Parathyroid adenoma (tissue), 2 donors: ENCODE results near the gene PIEZO1.

Source experiments
- H2AFZ ChIP-seq: fragments of 300-600 bp; sonication (generic); one replicate; pipeline ENCODE4 v1.7.0; 2017; ENCODE audit warnings: antibody characterized with exemption, mild to moderate bottlenecking
- H3K27ac ChIP-seq: fragments of 300-600 bp; sonication (generic); one replicate; pipeline ENCODE4 v1.7.0; 2017
- H3K27me3 ChIP-seq: fragments of 300-600 bp; sonication (generic); one replicate; pipeline ENCODE4 v1.7.0; 2017; ENCODE audit warnings: low read length; ENCODE audit not compliant: control insufficient read depth, insufficient read depth
- H3K36me3 ChIP-seq: fragments of 300-600 bp; sonication (generic); one replicate; pipeline ENCODE4 v1.7.0; 2017; ENCODE audit warnings: low read length; ENCODE audit not compliant: control insufficient read depth, insufficient read depth
- H3K4me1 ChIP-seq: fragments of 300-600 bp; sonication (generic); one replicate; pipeline ENCODE4 v1.7.0; 2017; ENCODE audit warnings: control low read depth
- H3K4me2 ChIP-seq: fragments of 300-600 bp; sonication (generic); one replicate; pipeline ENCODE4 v1.7.0; 2017; ENCODE audit warnings: low read length
- H3K4me3 ChIP-seq: fragments of 300-600 bp; sonication (generic); one replicate; pipeline ENCODE4 v1.7.0; 2017; ENCODE audit warnings: low read depth, low read length
- H3K79me2 ChIP-seq: fragments of 300-600 bp; sonication (generic); one replicate; pipeline ENCODE4 v1.7.0; 2017; ENCODE audit warnings: control low read depth
- H3K9ac ChIP-seq: fragments of 300-600 bp; sonication (generic); one replicate; pipeline ENCODE4 v1.7.0; 2017; ENCODE audit warnings: mild to moderate bottlenecking
- H3K9me3 ChIP-seq: fragments of 300-600 bp; sonication (generic); one replicate; pipeline ENCODE4 v1.7.0; 2017; ENCODE audit warnings: low read length; ENCODE audit not compliant: control insufficient read depth
- CTCF ChIP-seq: fragments of 300-600 bp; sonication (generic); IDR thresholded peaks from one replicate; pipeline ENCODE4 v1.7.0; 2017; ENCODE audit warnings: antibody characterized with exemption, mild to moderate bottlenecking
- donor health status: primary hyperparathyroidism.

Gene PIEZO1

GRCh38 chr16:88712362-88712979 is 72.5 kb downstream of the PIEZO1 start:
- TF ChIP-seq CTCF: no peak
- no peak overlapping the region for H3K4me3 ChIP-seq
- peaks cover 5% of the 10 kb centered on the region for H3K79me2 ChIP-seq
- no peaks in the 10 kb centered on the region for H3K27me3 ChIP-seq
- no peaks in the 10 kb centered on the region for H3K36me3 ChIP-seq
- no peak overlapping the region for H3K4me2 ChIP-seq
- H3K9ac ChIP-seq: no peak overlapping the region
- peaks cover under 1% of the 10 kb centered on the region for H3K4me1 ChIP-seq
- H3K9me3 ChIP-seq: no peaks in the 10 kb centered on the region
- no peak overlapping the region for H2AFZ ChIP-seq
- no peak overlapping the region for H3K27ac ChIP-seq

- no peak overlapping the region for H3K9ac ChIP-seq
- no peaks in the 10 kb centered on the region for H3K9me3 ChIP-seq
- H3K4me3 ChIP-seq: no peak overlapping the region
- TF ChIP-seq CTCF: no peak
- no peak overlapping the region for H2AFZ ChIP-seq
- H3K27ac ChIP-seq: no peak overlapping the region
- no peaks in the 10 kb centered on the region for H3K36me3 ChIP-seq
- no peak overlapping the region for H3K4me2 ChIP-seq
- H3K27me3 ChIP-seq: no peaks in the 10 kb centered on the region
- H3K4me1 ChIP-seq: peaks cover 6% of the 10 kb centered on the region
- H3K79me2 ChIP-seq: peaks cover 5% of the 10 kb centered on the region
Observed at GRCh38 chr16:88711750-88712340, 73.2 kb downstream of the PIEZO1 start.

GRCh38 chr16:88710556-88710955 is 74.5 kb downstream of the PIEZO1 start:
- no peak for TF ChIP-seq CTCF
- no peak overlapping the region for H2AFZ ChIP-seq
- H3K27ac ChIP-seq: no peak overlapping the region

GRCh38 chr16:88706965-88707826 is 77.8 kb downstream of the PIEZO1 start:
- TF ChIP-seq CTCF: no peak
- Histone ChIP-seq H3K27me3 (no peaks in the 10 kb centered on the region), H3K9me3 (no peaks in the 10 kb centered on the region), H3K36me3 (no peaks in the 10 kb centered on the region), H3K9ac (peak overlapping the region; percentile 64), H3K79me2 (peaks cover 18% of the 10 kb centered on the region), H3K4me2 (peak overlapping the region; percentile 92), H3K27ac (no peak overlapping the region), H2AFZ (peak overlapping the region; percentile 94), H3K4me1 (peaks cover 10% of the 10 kb centered on the region), H3K4me3 (peak overlapping the region; percentile 86)

More at GRCh38 chr16:88710556-88710955, 74.5 kb downstream of the PIEZO1 start:
- no peak overlapping the region for H3K4me2 ChIP-seq
- H3K4me3 ChIP-seq: no peak overlapping the region
- H3K79me2 ChIP-seq: peaks cover 5% of the 10 kb centered on the region
- H3K36me3 ChIP-seq: no peaks in the 10 kb centered on the region
- no peak overlapping the region for H3K9ac ChIP-seq
- H3K27me3 ChIP-seq: no peaks in the 10 kb centered on the region
- H3K9me3 ChIP-seq: no peaks in the 10 kb centered on the region
- peaks cover 6% of the 10 kb centered on the region for H3K4me1 ChIP-seq
